HG02678 (cell line): ENCODE results near the gene MYL12A.
"Not testable (repeated sequence)": the region's sequence is repeated elsewhere in the genome, so short reads cannot be mapped to it uniquely, and the experiment has no call there.

Experiments used
- ATAC-seq: cut with Tn5 transposase; IDR thresholded peaks from one replicate; pipeline ENCODE4 v1.9.1; 2021; ENCODE audit warnings: mild to moderate bottlenecking, moderate library complexity; ENCODE audit not compliant: unreplicated experiment

MYL12A gene

GRCh38 chr18:3254725-3255124 is 7.1 kb downstream of the MYL12A start:
- ATAC-seq: no peak

- no peak for ATAC-seq
Measured at GRCh38 chr18:3255611-3256165, 8.1 kb downstream of the MYL12A start.

- no peak for ATAC-seq
Measured at GRCh38 chr18:3256693-3257626, 9.4 kb downstream of the MYL12A start.

DNA sequence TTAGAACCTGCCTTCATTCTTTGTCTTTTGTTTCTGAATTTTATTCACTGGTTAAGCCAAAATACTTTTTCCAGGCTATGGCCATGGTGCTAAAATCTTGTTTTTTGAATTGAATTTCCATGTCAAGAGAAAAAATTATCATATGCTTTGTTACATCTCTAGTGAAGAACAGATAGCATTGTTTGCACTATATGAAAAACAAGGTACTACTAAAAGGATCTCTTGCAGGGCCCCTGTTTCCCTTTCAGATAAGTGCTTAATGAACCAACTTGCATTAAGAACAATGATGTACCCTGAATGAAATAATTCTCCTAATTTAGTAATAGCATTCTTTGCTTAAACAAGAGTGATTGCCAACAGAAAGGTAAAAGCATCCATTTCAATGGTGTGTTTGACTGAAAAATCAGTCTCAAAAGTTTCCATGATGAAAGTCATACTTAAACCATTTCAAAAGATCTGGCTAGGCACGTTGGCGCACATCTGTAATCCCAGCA is 10.1 kb downstream of the MYL12A start:
- ATAC-seq: no peak

GRCh38 chr18:3260995-3261372 is 13.4 kb downstream of the MYL12A start:
- no peak for ATAC-seq

DNA sequence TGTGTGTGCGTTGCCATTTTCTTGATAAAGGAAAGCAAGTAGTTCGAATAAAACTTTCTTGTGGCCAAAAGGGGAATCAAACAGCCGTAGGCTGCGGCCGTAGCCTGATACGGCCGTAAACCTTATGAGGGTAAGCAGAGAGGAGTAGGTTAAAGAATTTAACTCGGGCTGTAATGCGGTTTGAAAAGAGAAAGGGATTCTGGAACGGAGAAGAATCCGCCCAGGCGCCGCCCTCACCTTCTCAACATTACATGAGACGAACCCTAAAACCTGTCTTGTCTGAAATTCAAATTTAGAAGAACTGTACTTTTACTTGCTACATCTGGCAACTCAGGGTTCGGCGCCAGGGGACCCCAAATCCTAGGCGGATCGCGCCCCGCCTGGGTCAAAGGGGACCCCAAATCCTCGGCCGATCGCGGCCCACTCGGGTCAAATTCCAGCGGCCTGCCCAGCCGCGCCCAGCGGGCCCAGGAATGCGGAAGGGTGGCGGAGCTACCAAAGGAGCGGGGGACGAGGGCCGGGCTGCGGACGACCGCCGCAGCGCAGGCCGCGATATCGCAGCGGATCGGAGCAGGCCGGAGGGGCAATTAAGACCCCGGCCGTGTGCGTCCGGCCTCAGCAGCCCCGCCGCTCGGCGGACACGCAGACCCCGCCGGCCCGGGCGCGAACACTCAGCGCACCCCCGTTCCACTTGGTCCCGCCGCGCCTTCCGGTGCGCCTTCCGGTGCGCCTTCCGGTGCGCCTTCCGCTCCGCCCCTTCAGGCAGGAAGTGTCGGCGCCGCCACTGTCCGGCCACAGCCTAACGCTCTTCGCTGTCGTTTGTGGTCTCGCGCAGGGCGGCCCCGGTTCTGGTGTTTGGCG is 14.0 kb downstream of the MYL12A start, which contains the start of gene MYL12B:
Gene MYL12B (plus strand): TSS at position 761 of the 861 bp plus-strand sequence. CDS start 10,766 bp downstream, outside the sequence.
- peak; percentile 83 for ATAC-seq

- ATAC-seq: peak; percentile 45
Measured at GRCh38 chr18:3262234-3263131, 14.9 kb downstream of the MYL12A start.

GRCh38 chr18:3263132-3263700 is 15.6 kb downstream of the MYL12A start:
- no peak for ATAC-seq

DNA sequence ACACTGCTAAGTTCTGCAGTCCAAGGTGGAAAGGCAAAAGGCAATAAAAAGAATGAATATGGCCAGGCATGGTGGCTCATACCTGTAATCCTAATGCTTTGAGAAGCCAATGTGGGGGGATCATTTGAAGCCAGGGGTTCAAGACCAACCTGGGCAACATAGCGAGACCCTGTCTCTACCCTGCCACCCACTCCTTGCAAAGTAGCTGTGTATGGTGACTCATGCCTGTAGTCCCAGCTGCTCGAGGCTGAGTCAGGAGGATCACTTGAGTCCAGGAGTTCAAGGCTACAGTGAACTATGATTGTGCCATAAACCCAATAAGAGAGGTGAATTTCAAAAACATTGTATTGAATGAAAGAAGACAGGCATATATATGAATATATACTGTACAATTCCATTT is 16.8 kb downstream of the MYL12A start:
- no peak for ATAC-seq

DNA sequence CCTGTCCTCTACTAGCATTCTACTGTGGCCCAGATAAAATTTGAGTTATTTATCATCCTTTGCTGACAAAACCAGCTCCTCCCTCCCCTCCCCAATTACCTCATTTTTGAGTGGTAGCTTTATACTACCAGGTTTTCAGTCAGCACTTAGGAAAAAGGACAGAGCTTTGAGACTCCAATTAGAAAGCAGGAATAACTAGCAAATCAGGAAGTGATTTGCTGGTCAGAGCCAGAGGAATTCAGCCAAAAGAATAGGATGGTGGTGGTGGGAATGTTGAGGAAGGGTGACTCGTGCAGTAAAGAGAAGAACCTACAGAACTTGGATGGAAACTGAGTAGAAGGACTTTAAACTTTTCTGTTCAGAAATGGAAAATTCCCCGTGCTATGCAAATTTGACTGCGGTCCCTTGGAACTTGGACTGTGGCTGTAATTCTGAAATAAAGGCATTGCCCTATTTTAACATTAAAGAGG is 18.0 kb downstream of the MYL12A start:
- no peak for ATAC-seq

DNA sequence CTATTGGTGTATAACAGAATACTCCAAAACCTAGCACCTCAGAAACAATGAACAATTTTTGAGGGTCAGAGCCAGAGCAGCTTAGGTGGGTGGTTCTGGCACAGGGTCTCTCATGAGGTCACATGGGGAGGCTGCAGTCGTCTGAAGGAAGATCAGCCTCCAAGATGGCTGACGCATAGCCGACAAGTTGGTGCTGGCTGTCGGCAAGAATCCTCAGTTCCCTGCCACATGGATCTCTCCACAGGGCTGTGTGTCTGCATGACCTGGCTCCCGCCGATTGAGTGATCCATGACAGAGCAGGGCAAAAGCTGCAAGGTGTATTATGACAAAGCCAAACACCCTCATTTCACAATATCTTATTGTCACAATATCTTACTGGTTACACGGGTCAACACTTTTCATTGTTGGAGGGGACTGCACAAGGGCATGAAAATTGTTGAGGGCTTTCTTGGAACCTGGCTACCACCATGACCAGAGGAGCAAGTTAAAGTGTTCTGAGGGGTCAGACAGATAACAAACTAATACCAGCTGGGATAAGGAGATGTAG is 18.5 kb downstream of the MYL12A start:
- ATAC-seq: no peak

DNA sequence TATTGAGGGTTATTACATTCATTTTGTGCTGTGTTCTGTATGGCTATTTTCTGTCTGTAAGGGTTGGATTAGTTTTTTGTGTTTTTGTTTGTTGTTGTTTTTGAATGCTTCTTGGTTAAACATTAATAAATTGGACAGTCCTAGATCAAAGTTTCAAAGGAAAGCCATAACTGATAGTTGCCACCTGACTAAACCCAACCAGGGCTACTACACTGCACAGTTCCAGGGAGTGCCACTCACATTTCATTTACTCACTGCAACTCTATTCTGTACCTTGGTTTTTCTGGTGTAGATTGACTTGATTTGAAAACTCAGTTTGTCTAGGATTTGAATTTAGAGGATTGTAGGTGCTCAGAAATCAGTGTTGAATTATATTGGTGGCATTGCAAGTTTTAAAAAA is 20.7 kb downstream of the MYL12A start:
- ATAC-seq: no peak

GRCh38 chr18:3269241-3269913 is 21.8 kb downstream of the MYL12A start:
- no peak for ATAC-seq

- ATAC-seq: no peak
Measured at GRCh38 chr18:3269914-3270299, 22.3 kb downstream of the MYL12A start.

GRCh38 chr18:3273042-3273441 is 25.4 kb downstream of the MYL12A start:
- no peak for ATAC-seq

- not testable (repeated sequence) for ATAC-seq
Measured at GRCh38 chr18:3277643-3278213, 30.1 kb downstream of the MYL12A start.

DNA sequence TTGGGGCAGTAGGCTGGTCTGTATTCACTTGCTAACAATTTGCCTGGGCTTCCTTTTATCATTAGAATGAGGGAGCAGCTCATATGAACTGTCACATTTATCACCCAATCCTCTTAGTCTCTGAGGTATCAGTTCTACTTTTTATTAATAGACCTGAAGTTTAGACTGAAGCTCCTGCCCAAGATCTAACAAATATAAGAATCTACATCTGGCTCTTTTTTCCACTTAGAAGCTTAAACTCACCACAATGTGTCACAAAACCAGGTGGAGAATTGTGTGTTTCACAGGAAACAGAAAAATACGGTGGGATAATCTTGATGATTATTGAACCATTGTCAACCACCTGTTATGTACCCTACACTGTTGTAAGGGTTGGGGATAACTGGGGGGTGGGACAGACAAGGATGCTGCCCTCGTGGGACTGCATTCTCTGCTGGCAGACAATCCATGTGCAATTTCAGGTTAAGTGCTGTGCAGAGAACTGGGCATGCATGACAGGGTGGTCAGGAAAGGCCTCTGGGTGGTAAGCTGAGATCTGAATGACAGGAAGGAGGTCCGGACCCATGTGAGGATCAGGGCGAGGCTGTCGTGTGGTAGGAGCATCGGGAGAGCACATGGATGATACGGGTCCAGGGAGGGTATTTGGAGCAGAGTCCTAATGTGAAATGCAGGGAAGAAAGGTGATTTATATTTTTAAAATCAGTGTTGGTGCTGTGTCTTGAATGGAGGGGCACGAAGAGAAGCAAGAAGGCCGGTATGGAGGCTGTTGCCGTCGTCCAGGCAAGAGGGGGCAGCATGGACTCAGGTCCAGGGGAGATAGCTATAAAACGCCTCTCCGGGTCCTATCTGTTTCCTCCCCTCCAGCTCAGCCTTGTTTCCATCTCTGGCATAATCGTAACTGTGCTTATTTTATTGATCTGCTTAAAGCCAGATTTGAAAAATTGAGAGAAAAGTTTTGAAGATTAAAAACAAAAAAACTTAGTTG is 31.9 kb downstream of the MYL12A start:
- ATAC-seq: peak; percentile 88
